H1 (cell line): ENCODE results near the gene PTGIS. TPM values are rescaled to one million over a fixed set of nuclear protein-coding genes. Genes with fewer than 3 reads are reported as not detected.

ENCODE experiments used
- CTCF ChIA-PET: fragments of 300-600 bp; sonication (Branson Sonifier 250); formaldehyde crosslinking; loops from one replicate; lab custom pipeline; 2021; ENCODE audit not compliant: partially characterized antibody; lab: Charles Lee
- POLR2A ChIA-PET: fragments of 300-600 bp; sonication (Branson Sonifier 250); formaldehyde crosslinking; loops from one replicate; lab custom pipeline; 2021; ENCODE audit warnings: inconsistent platforms; ENCODE audit not compliant: partially characterized antibody; lab: Charles Lee
- DNase-seq, 2 experiments: peaks; one replicate each; pipeline versions ENCODE4 v3.0.0 to v3.0.0-alpha.2; 2010 to 2022; ENCODE audit warnings: low spot score in 2 of 2, low read depth in 1 of 2, mixed read lengths in 1 of 2
- FAIRE-seq: peaks from 2 replicates; lab custom pipeline; 2011; peaks lifted over from hg19 to GRCh38; lab: Jason Lieb, UNC
- H2AFZ ChIP-seq: 2 replicates; pipeline ENCODE4 v1.8.1; 2012; ENCODE audit warnings: low read length, inconsistent platforms
- H2AK5ac ChIP-seq: 2 replicates; pipeline ENCODE4 v1.6.1; 2013; ENCODE audit warnings: low read depth, low read length
- H2BK120ac ChIP-seq: replicated peaks from 2 replicates; pipeline ENCODE3; 2013; ENCODE audit warnings: low read depth, low read length, inconsistent platforms
- H2BK12ac ChIP-seq: 2 replicates; pipeline ENCODE4 v1.6.1; 2013; ENCODE audit warnings: low read depth, low read length
- H2BK15ac ChIP-seq: 2 replicates; pipeline ENCODE4 v1.6.1; 2013; ENCODE audit warnings: low read length
- H2BK20ac ChIP-seq: 2 replicates; pipeline ENCODE4 v1.6.1; 2013; ENCODE audit warnings: low read length
- H2BK5ac ChIP-seq: 2 replicates; pipeline ENCODE4 v1.6.1; 2013; ENCODE audit warnings: low read depth, low read length
- H3K14ac ChIP-seq: 2 replicates; pipeline ENCODE4 v1.6.1; 2013; ENCODE audit warnings: inconsistent platforms; ENCODE audit not compliant: insufficient read length
- H3K18ac ChIP-seq: 2 replicates; pipeline ENCODE4 v1.6.1; 2013; ENCODE audit warnings: low read length; ENCODE audit errors: extremely low read depth
- H3K23ac ChIP-seq: 2 replicates; pipeline ENCODE4 v1.6.1; 2013; ENCODE audit warnings: inconsistent platforms; ENCODE audit not compliant: insufficient read length
- H3K23me2 ChIP-seq: 2 replicates; pipeline ENCODE4 v1.6.1; 2013; ENCODE audit warnings: low read depth, low read length
- H3K27ac ChIP-seq: 2 replicates; pipeline ENCODE4 v1.6.1; 2011; ENCODE audit warnings: low read depth, low read length, inconsistent platforms
- H3K27me3 ChIP-seq, 4 experiments: replicated peaks in 1 of 4; 1 replicate in 1 of 4; 2 replicates in 3 of 4; pipeline versions ENCODE4 v1.6.1 to v1.8.1; 2011 to 2013; ENCODE audit warnings: low read length in 3 of 4, mild to moderate bottlenecking in 3 of 4, inconsistent platforms in 2 of 4, mixed read lengths in 2 of 4, moderate library complexity in 1 of 4; ENCODE audit not compliant: control insufficient read depth in 3 of 4, insufficient read depth in 3 of 4; ENCODE audit errors: extremely low read depth in 1 of 4
- H3K36me3 ChIP-seq, 4 experiments: 2 replicates each; pipeline versions ENCODE4 v1.6.1 to v1.8.1; 2011 to 2013; ENCODE audit warnings: mild to moderate bottlenecking in 4 of 4, low read length in 3 of 4, moderate library complexity in 2 of 4, control low read depth in 1 of 4, inconsistent platforms in 1 of 4; ENCODE audit not compliant: insufficient read depth in 4 of 4, control insufficient read depth in 2 of 4
- H3K4ac ChIP-seq: replicated peaks from 2 replicates; pipeline ENCODE3; 2013; ENCODE audit warnings: low read length, low read depth, mixed read lengths, inconsistent platforms; ENCODE audit not compliant: insufficient read length
- H3K4me1 ChIP-seq, 4 experiments: replicated peaks in 1 of 4; 1 replicate in 1 of 4; 2 replicates in 3 of 4; pipeline versions ENCODE4 v1.6.1 to v1.8.1; 2011 to 2013; ENCODE audit warnings: low read length in 3 of 4, inconsistent platforms in 2 of 4, mixed read lengths in 1 of 4; ENCODE audit not compliant: insufficient read depth in 4 of 4, control insufficient read depth in 3 of 4
- H3K4me2 ChIP-seq, 2 experiments: 2 replicates each; pipeline versions ENCODE4 v1.6.1 to v1.8.1; 2011 to 2013; ENCODE audit warnings: low read depth in 2 of 2, low read length in 2 of 2, control low read depth in 1 of 2, inconsistent platforms in 1 of 2, mild to moderate bottlenecking in 1 of 2; ENCODE audit not compliant: insufficient read depth in 1 of 2
- H3K4me3 ChIP-seq, 4 experiments: fragments of 200-600, 300-600 bp in 1 of 4; sonication (generic), shearing (Covaris generic), sonication (Bioruptor Twin) in 1 of 4; 2 replicates each; pipeline versions ENCODE4 v1.5.1 to v1.8.1; 2011 to 2016; ENCODE audit warnings: low read length in 4 of 4, low read depth in 3 of 4, control low read depth in 2 of 4, inconsistent platforms in 2 of 4, mild to moderate bottlenecking in 2 of 4, mixed read lengths in 1 of 4, moderate library complexity in 1 of 4; ENCODE audit not compliant: insufficient read depth in 2 of 4; ENCODE audit errors: extremely low read depth in 1 of 4
- H3K56ac ChIP-seq: replicated peaks from 2 replicates; pipeline ENCODE3; 2013; ENCODE audit warnings: low read depth, mild to moderate bottlenecking, mixed read lengths, low read length, inconsistent platforms; ENCODE audit not compliant: insufficient read length
- H3K79me1 ChIP-seq: 2 replicates; pipeline ENCODE4 v1.6.1; 2013; ENCODE audit warnings: low read depth, low read length, control low read depth
- H3K79me2 ChIP-seq, 2 experiments: 2 replicates each; pipeline versions ENCODE4 v1.6.1 to v1.8.1; 2012 to 2013; ENCODE audit warnings: low read length in 2 of 2, mild to moderate bottlenecking in 2 of 2, inconsistent platforms in 1 of 2; ENCODE audit not compliant: insufficient read depth in 2 of 2, control insufficient read depth in 1 of 2
- H3K9ac ChIP-seq, 4 experiments: replicated peaks in 1 of 4; 1 replicate in 1 of 4; 2 replicates in 3 of 4; pipeline versions ENCODE4 v1.6.1 to v1.8.1; 2011 to 2013; ENCODE audit warnings: low read depth in 3 of 4, low read length in 3 of 4, control low read depth in 2 of 4, mild to moderate bottlenecking in 2 of 4, moderate library complexity in 2 of 4, inconsistent platforms in 1 of 4; ENCODE audit errors: extremely low read depth in 1 of 4
- H3K9me3 ChIP-seq, 2 experiments: 2 replicates each; pipeline versions ENCODE4 v1.6.1 to v1.8.1; 2012 to 2013; ENCODE audit warnings: mild to moderate bottlenecking in 2 of 2, moderate library complexity in 2 of 2, control low read depth in 1 of 2, inconsistent platforms in 1 of 2, low read depth in 1 of 2, low read length in 1 of 2, mixed read lengths in 1 of 2; ENCODE audit not compliant: insufficient read depth in 2 of 2
- H4K20me1 ChIP-seq, 2 experiments: replicated peaks in 1 of 2; 2 replicates each; pipeline versions ENCODE3 to v1.8.1; 2011 to 2013; ENCODE audit warnings: inconsistent platforms in 2 of 2, low read length in 2 of 2, mild to moderate bottlenecking in 1 of 2; ENCODE audit not compliant: insufficient read depth in 2 of 2, control insufficient read depth in 1 of 2
- H4K5ac ChIP-seq: 2 replicates; pipeline ENCODE4 v1.6.1; 2013; ENCODE audit warnings: low read length, low read depth, mixed read lengths, inconsistent platforms; ENCODE audit not compliant: insufficient read length
- H4K8ac ChIP-seq: 2 replicates; pipeline ENCODE4 v1.8.0; 2013; ENCODE audit warnings: mild to moderate bottlenecking, moderate library complexity, low read length, inconsistent platforms; ENCODE audit not compliant: insufficient read depth; ENCODE audit errors: extremely low read depth
- H4K91ac ChIP-seq: replicated peaks from 2 replicates; pipeline ENCODE3; 2013; ENCODE audit warnings: low read length, mixed read lengths, inconsistent platforms; ENCODE audit not compliant: insufficient read length
- CEBPB ChIP-seq: IDR thresholded peaks from 2 replicates; pipeline ENCODE4 v1.6.1; 2012; ENCODE audit warnings: low read depth, low read length
- EGR1 ChIP-seq: IDR thresholded peaks from 2 replicates; pipeline ENCODE4 v1.6.1; 2011; ENCODE audit warnings: low read depth, low read length, borderline replicate concordance
- JUN ChIP-seq: IDR thresholded peaks from 2 replicates; pipeline ENCODE4 v1.6.1; 2011; ENCODE audit warnings: low read depth, mild to moderate bottlenecking, improper control_type of control experiment, low read length
- JUND ChIP-seq: IDR thresholded peaks from 2 replicates; pipeline ENCODE4 v1.6.1; 2011; ENCODE audit warnings: mild to moderate bottlenecking, improper control_type of control experiment, low read length
- KDM1A ChIP-seq: fragments of 200-600, 300-600 bp; sonication (generic); IDR thresholded peaks from 2 replicates; pipeline ENCODE4 v1.7.1; 2016; ENCODE audit warnings: mild to moderate bottlenecking, low read length, borderline replicate concordance
- PHF8 ChIP-seq: fragments of 200-600 bp; sonication (generic); conservative IDR thresholded peaks from 2 replicates; pipeline ENCODE4 v1.7.1; 2012; ENCODE audit warnings: low read depth, mild to moderate bottlenecking, inconsistent platforms, low read length, moderate library complexity
- RFX5 ChIP-seq: IDR thresholded peaks from 2 replicates; pipeline ENCODE4 v1.6.1; 2011; ENCODE audit warnings: low read depth, low read length, improper control_type of control experiment, borderline replicate concordance
- SP1 ChIP-seq: IDR thresholded peaks from 2 replicates; pipeline ENCODE4 v1.6.1; 2011; ENCODE audit warnings: low read depth, low read length
- WGBS, 2 experiments: shearing (Covaris generic) in 1 of 2; methylation state at CpG; one replicate each; pipeline versions ENCODE4 v1.1.6 to v1.1.7; 2013 to 2015; ENCODE audit warnings: low lambda C conversion rate in 2 of 2, mixed read lengths in 2 of 2, inconsistent platforms in 1 of 2, low coverage in 1 of 2, missing lambda C conversion rate in 1 of 2; ENCODE audit not compliant: insufficient replicate concordance in 2 of 2, insufficient coverage in 1 of 2, insufficient read length in 1 of 2; ENCODE audit errors: extremely low coverage in 1 of 2, missing lambda C conversion rate in 1 of 2; 5-methylcytosine and 5-hydroxymethylcytosine counted together
- polyA plus RNA-seq, 7 experiments: library from polyadenylated mRNA; depleted of rRNA in 3 of 7; stranded (reverse) in 5 of 7; unstranded in 2 of 7; fragments of >200 nt in 5 of 7; fragments of 200-250 nt in 2 of 7; gene quantifications; 1 replicate in 5 of 7; 2 replicates in 1 of 7; 4 replicates in 1 of 7; pipeline versions ENCODE4 v1.2.1 to v1.2.3, GENCODE V29; 2011 to 2013; ENCODE audit warnings: missing spikeins in 2 of 7, mixed read lengths in 2 of 7
- total RNA-seq: library from RNA; stranded (reverse); fragmentation: NEBNext Ultra II Directional; extraction: Animal tissue kit (Norgen Biotek cat#: 25700); gene quantifications from 2 replicates; pipeline ENCODE4 v1.2.1, GENCODE V29; 2021
- TF ChIP-seq, protein P1 (sequence below), 3 experiments: IDR thresholded peaks; 1 replicate in 2 of 3; 2 replicates in 1 of 3; pipeline versions ENCODE4 v1.5.1 to v1.6.1; 2011; ENCODE audit warnings: low read length in 3 of 3, mild to moderate bottlenecking in 3 of 3, inconsistent platforms in 2 of 3, low read depth in 1 of 3, moderate library complexity in 1 of 3; ENCODE audit not compliant: insufficient read depth in 1 of 3; ENCODE audit errors: control extremely low read depth in 1 of 3

The PTGIS gene
- total and polyA plus RNA-seq, 2 of the 8 experiments (the other 6 are each of a cell fraction or from before 2014, with no cell fraction given) = 29.9 to 35.5 TPM

- H3K36me3 ChIP-seq = no peaks in the 10 kb centered on the region
- H3K56ac ChIP-seq = no peak overlapping the region
- H2AK5ac ChIP-seq = no peak overlapping the region
- H3K18ac ChIP-seq = no peak overlapping the region
- no peak overlapping the region for H3K23ac ChIP-seq
- H3K79me2 ChIP-seq = no peaks in the 10 kb centered on the region
- DNase-seq (no peak), FAIRE-seq (no peak)
- H4K20me1 ChIP-seq = peaks cover 0 to 5% of the 10 kb centered on the region in 2 experiments
- no peak overlapping the region for H3K4ac ChIP-seq
- no peaks in the 10 kb centered on the region for H3K79me1 ChIP-seq
- peaks cover 12% of the 10 kb centered on the region; the same call in 1 of the 2 replicates for H3K23me2 ChIP-seq
- WGBS, 2 experiments = 78% methylated on average over 11 of the region's 13 CpGs; no CpG with 5 or more reads in 1 of the 2 experiments
- H3K9ac ChIP-seq = no peak overlapping the region
- no peak overlapping the region for H3K27ac ChIP-seq
- no peak overlapping the region for H2AFZ ChIP-seq
- CTCF ChIA-PET = interaction anchor here (0.6 to 23.7 kb wide), 18 partner anchors 11 to 364 kb away, joined by 3 to 665 read pairs (median 3); no protein-coding TSS in a partner anchor
- no peak overlapping the region for H2BK20ac ChIP-seq
- no peak overlapping the region for H3K4me3 ChIP-seq
- no peak overlapping the region for H2BK5ac ChIP-seq
- no peak overlapping the region for H4K5ac ChIP-seq
- H3K27me3 ChIP-seq = no peaks in the 10 kb centered on the region
- no peak overlapping the region for H3K4me2 ChIP-seq
- peaks cover 0 to 5% (median 2%) of the 10 kb centered on the region in 4 experiments; a peak in 1 of 7 replicates for H3K4me1 ChIP-seq
- no peak overlapping the region for H2BK15ac ChIP-seq
- H4K8ac ChIP-seq = no peak overlapping the region
- no peak overlapping the region for H2BK120ac ChIP-seq
- no peaks in the 10 kb centered on the region for H3K9me3 ChIP-seq
- POLR2A ChIA-PET = interaction anchor here (0.8 kb wide), 1 partner anchor 12 kb away, joined by 3 read pairs; no protein-coding TSS in a partner anchor
- H3K14ac ChIP-seq = no peak overlapping the region
- no peak overlapping the region for H4K91ac ChIP-seq
- no peak overlapping the region for H2BK12ac ChIP-seq
- TF ChIP-seq KDM1A = no peak
- TF ChIP-seq JUND = no peak
- TF ChIP-seq RFX5 = no peak
- TF ChIP-seq CEBPB = no peak
- TF ChIP-seq JUN = no peak
- TF ChIP-seq EGR1 = no peak
- no peak for TF ChIP-seq PHF8
- TF ChIP-seq, protein P1, sequence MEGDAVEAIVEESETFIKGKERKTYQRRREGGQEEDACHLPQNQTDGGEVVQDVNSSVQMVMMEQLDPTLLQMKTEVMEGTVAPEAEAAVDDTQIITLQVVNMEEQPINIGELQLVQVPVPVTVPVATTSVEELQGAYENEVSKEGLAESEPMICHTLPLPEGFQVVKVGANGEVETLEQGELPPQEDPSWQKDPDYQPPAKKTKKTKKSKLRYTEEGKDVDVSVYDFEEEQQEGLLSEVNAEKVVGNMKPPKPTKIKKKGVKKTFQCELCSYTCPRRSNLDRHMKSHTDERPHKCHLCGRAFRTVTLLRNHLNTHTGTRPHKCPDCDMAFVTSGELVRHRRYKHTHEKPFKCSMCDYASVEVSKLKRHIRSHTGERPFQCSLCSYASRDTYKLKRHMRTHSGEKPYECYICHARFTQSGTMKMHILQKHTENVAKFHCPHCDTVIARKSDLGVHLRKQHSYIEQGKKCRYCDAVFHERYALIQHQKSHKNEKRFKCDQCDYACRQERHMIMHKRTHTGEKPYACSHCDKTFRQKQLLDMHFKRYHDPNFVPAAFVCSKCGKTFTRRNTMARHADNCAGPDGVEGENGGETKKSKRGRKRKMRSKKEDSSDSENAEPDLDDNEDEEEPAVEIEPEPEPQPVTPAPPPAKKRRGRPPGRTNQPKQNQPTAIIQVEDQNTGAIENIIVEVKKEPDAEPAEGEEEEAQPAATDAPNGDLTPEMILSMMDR (IDR thresholded peaks at IDR 0.05; ENCODE audit: control extremely low read depth in 1 of 3, insufficient read depth in 1 of 3, low read depth in 1 of 3, low read length in 3 of 3) = no peak
- no peak for TF ChIP-seq SP1
These were observed 46.6 kb upstream of the PTGIS start for GRCh38 chr20:49614338-49615050.
